DOHH2 (cell line): ENCODE data around the gene COMMD4.

ENCODE experiments used
- CTCF ChIP-seq: fragments of 200-600 bp; sonication (generic); IDR thresholded peaks from one replicate; pipeline ENCODE4 v1.5.1; 2014; ENCODE audit warnings: antibody characterized with exemption, mild to moderate bottlenecking, low read depth, low read length; ENCODE audit not compliant: poor library complexity, severe bottlenecking
- EZH2phosphoT487 ChIP-seq: fragments of 200-600 bp; sonication (generic); IDR thresholded peaks from 2 replicates; pipeline ENCODE4 v1.6.1; 2017; ENCODE audit warnings: borderline replicate concordance, mild to moderate bottlenecking, antibody characterized with exemption, low read length, moderate library complexity, mixed read lengths

DNA sequence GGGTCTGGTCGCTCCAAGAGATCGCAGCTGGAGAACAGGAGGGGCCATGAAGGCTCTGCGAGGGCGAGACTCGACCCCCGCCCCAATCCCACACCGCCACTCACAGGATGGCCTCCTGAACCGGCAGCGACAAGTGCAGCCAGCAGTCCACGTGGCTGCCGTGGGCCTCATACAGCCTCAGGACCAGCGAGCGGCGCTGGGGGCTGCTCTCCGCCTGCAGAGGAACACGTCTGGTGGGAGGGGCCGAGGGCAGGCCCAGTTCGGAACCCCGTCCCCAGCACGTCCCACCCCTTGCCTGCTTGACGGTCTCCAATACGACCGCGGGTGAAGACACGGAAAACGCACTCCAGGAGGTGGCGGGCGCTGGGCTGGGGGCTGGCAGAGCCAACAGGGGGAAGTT lies 20.1 kb downstream of the COMMD4 start:
- TF ChIP-seq CTCF (no peak), EZH2phosphoT487 (no peak)
